Panc1 (cell line): ENCODE measurements around the gene NBEAL1.
"Not testable (repeated sequence)": the region's sequence is repeated elsewhere in the genome, so short reads cannot be mapped to it uniquely, and the experiment has no call there.

Experiments used
- POLR2AphosphoS5 ChIP-seq: IDR thresholded peaks from 2 replicates; pipeline ENCODE4 v1.6.1; 2012; ENCODE audit warnings: mild to moderate bottlenecking, low read depth, low read length, moderate library complexity
- REST ChIP-seq, 2 experiments: IDR thresholded peaks; 2 replicates each; pipeline ENCODE4 v1.6.1; 2011 to 2012; ENCODE audit warnings: low read depth in 2 of 2, control low read depth in 1 of 2, low read length in 1 of 2, mild to moderate bottlenecking in 1 of 2, moderate library complexity in 1 of 2; ENCODE audit not compliant: insufficient read depth in 1 of 2
- SIN3A ChIP-seq: IDR thresholded peaks from 2 replicates; pipeline ENCODE4 v1.6.1; 2012; ENCODE audit warnings: low read depth, mild to moderate bottlenecking, low read length, moderate library complexity, borderline replicate concordance; ENCODE audit not compliant: insufficient read depth
- TF ChIP-seq, protein P1 (sequence below): fragments of 450-650 bp; IDR thresholded peaks from 2 replicates; pipeline ENCODE4 v1.5.1; 2017; ENCODE audit warnings: mild to moderate bottlenecking

DNA sequence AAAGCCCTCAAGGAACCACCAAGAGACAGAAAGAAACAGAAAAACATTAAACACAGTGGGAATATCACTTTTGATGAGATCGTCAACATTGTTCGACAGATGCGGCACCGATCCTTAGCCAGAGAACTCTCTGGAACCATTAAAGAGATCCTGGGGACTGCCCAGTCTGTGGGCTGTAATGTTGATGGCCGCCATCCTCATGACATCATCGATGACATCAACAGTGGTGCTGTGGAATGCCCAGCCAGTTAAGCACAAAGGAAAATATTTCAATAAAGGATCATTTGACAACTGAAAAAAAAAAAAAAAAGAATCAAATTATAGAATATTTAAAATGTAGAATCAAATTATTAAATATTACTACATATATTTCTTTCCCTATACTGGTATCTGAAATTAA is 176.4 kb downstream of the NBEAL1 start:
- TF ChIP-seq, protein P1, sequence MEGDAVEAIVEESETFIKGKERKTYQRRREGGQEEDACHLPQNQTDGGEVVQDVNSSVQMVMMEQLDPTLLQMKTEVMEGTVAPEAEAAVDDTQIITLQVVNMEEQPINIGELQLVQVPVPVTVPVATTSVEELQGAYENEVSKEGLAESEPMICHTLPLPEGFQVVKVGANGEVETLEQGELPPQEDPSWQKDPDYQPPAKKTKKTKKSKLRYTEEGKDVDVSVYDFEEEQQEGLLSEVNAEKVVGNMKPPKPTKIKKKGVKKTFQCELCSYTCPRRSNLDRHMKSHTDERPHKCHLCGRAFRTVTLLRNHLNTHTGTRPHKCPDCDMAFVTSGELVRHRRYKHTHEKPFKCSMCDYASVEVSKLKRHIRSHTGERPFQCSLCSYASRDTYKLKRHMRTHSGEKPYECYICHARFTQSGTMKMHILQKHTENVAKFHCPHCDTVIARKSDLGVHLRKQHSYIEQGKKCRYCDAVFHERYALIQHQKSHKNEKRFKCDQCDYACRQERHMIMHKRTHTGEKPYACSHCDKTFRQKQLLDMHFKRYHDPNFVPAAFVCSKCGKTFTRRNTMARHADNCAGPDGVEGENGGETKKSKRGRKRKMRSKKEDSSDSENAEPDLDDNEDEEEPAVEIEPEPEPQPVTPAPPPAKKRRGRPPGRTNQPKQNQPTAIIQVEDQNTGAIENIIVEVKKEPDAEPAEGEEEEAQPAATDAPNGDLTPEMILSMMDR, result not testable (repeated sequence)
- not testable (repeated sequence) for TF ChIP-seq POLR2AphosphoS5; SIN3A; REST (IDR thresholded peaks at IDR 0.05; ENCODE audit: insufficient read depth in 1 of 2, low read depth in 2 of 2, low read length in 1 of 2)
